Left ventricle myocardium inferior (tissue), 1 donor: ENCODE measurements around the gene ACP1. TPM values are rescaled to one million over a fixed set of nuclear protein-coding genes. Genes with fewer than 3 reads are reported as not detected.

Experiments used
- DNase-seq: peaks from one replicate; pipeline ENCODE4 v3.0.0-alpha.2; 2020
- H3K27ac ChIP-seq: fragments of 200-600 bp; replicated peaks from 2 replicates; pipeline ENCODE4 v1.8.0; 2021
- H3K27me3 ChIP-seq: fragments of 200-600 bp; 2 replicates; pipeline ENCODE4 v1.8.0; 2021; ENCODE audit warnings: low read depth
- H3K36me3 ChIP-seq: fragments of 200-600 bp; 2 replicates; pipeline ENCODE4 v1.8.0; 2021
- H3K4me1 ChIP-seq: fragments of 200-600 bp; 2 replicates; pipeline ENCODE4 v1.8.0; 2021
- H3K4me3 ChIP-seq: fragments of 200-600 bp; 2 replicates; pipeline ENCODE4 v1.8.0; 2021; ENCODE audit warnings: mild to moderate bottlenecking, moderate library complexity
- H3K9me3 ChIP-seq: fragments of 200-600 bp; replicated peaks from 2 replicates; pipeline ENCODE4 v1.8.0; 2021
- CTCF ChIP-seq: fragments of 200-600 bp; IDR thresholded peaks from 2 replicates; pipeline ENCODE4 v1.8.0; 2021; ENCODE audit warnings: antibody characterized with exemption, mild to moderate bottlenecking, borderline replicate concordance
- intact Hi-C: fragments of 100-400 bp; cut with micrococcal nuclease; formaldehyde crosslinking; loops from one replicate; pipeline ENCODE4 v1.11.0; 2022
- total RNA-seq: library from RNA; stranded (reverse); fragmentation: NEBNext Ultra II Directional; extraction: Animal tissue kit (Norgen Biotek cat#: 25700); gene quantifications from one replicate; pipeline ENCODE4 v1.2.1, GENCODE V29; 2021
- donor health status: DM: no; HTN: yes; CAD: no; lungs with severe emphysema.

Gene ACP1
- total RNA-seq, 1 donor from 2014 or later, result 68.0 TPM

GRCh38 chr2:296354-296753 lies 31.6 kb downstream of the ACP1 start:
- intact Hi-C loops, result no loop called here
- H3K9me3 ChIP-seq, result peaks cover 5% of the 10 kb centered on the region
- H3K36me3 ChIP-seq, result no peaks in the 10 kb centered on the region
- H3K4me3 ChIP-seq, result no peak overlapping the region
- DNase-seq, result no peak
- H3K4me1 ChIP-seq, result no peaks in the 10 kb centered on the region
- TF ChIP-seq CTCF, result no peak
- no peak overlapping the region for H3K27ac ChIP-seq
- peaks cover 67% of the 10 kb centered on the region for H3K27me3 ChIP-seq

GRCh38 chr2:305366-305765 lies 40.6 kb downstream of the ACP1 start:
- no peak for DNase-seq
- no peaks in the 10 kb centered on the region for H3K4me1 ChIP-seq
- H3K27ac ChIP-seq, result no peak overlapping the region
- H3K27me3 ChIP-seq, result peaks cover 15% of the 10 kb centered on the region
- no peaks in the 10 kb centered on the region for H3K36me3 ChIP-seq
- H3K4me3 ChIP-seq, result no peak overlapping the region
- intact Hi-C loops, result no loop called here
- H3K9me3 ChIP-seq, result peaks cover 15% of the 10 kb centered on the region
- TF ChIP-seq CTCF, result no peak

- DNase-seq, result no peak
- no peak for TF ChIP-seq CTCF
These were observed 44.6 kb downstream of the ACP1 start for GRCh38 chr2:309148-309953.

GRCh38 chr2:309954-310510 lies 45.3 kb downstream of the ACP1 start:
- Histone ChIP-seq H3K36me3 (no peaks in the 10 kb centered on the region), H3K4me1 (no peaks in the 10 kb centered on the region), H3K27ac (no peak overlapping the region), H3K9me3 (no peaks in the 10 kb centered on the region), H3K27me3 (peaks cover 49% of the 10 kb centered on the region), H3K4me3 (no peak overlapping the region)
- intact Hi-C loops, result no loop called here
- no peak for TF ChIP-seq CTCF
- no peak for DNase-seq

More at GRCh38 chr2:309148-309953, 44.6 kb downstream of the ACP1 start:
- H3K27ac ChIP-seq, result no peak overlapping the region
- H3K9me3 ChIP-seq, result no peaks in the 10 kb centered on the region
- no peaks in the 10 kb centered on the region for H3K4me1 ChIP-seq
- no peaks in the 10 kb centered on the region for H3K36me3 ChIP-seq
- H3K27me3 ChIP-seq, result peaks cover 43% of the 10 kb centered on the region
- no peak overlapping the region for H3K4me3 ChIP-seq
- intact Hi-C loops, result no loop called here

- Histone ChIP-seq H3K27me3 (peaks cover 59% of the 10 kb centered on the region), H3K4me3 (no peak overlapping the region), H3K36me3 (no peaks in the 10 kb centered on the region), H3K9me3 (no peaks in the 10 kb centered on the region), H3K27ac (no peak overlapping the region), H3K4me1 (no peaks in the 10 kb centered on the region)
- intact Hi-C loops, result no loop called here
- no peak for DNase-seq
- TF ChIP-seq CTCF, result no peak
These were observed 46.2 kb downstream of the ACP1 start for GRCh38 chr2:310994-311393.
